DND-41 (cell line): ENCODE results near the gene OGFOD2.

Source experiments
- ATAC-seq: fragments of 200-7000 bp; cut with Tn5 transposase; 3 replicates; pipeline ENCODE4 v1.9.1; 2021; ENCODE audit warnings: low read depth; ENCODE audit not compliant: insufficient read depth
- DNase-seq: peaks from one replicate; pipeline ENCODE4 v3.0.0-alpha.2; 2020
- H2AFZ ChIP-seq: 2 replicates; pipeline ENCODE4 v1.6.0; 2012; ENCODE audit warnings: low read depth, low read length
- H3K27ac ChIP-seq: 2 replicates; pipeline ENCODE4 v1.5.1; 2012; ENCODE audit warnings: low read length, inconsistent platforms
- H3K27me3 ChIP-seq: fragments of 200-600 bp; sonication (generic); 2 replicates; pipeline ENCODE4 v1.6.0; 2012; ENCODE audit warnings: low read length, mild to moderate bottlenecking, inconsistent platforms; ENCODE audit not compliant: insufficient read depth, poor library complexity
- H3K36me3 ChIP-seq: 2 replicates; pipeline ENCODE4 v1.5.1; 2012; ENCODE audit warnings: low read length, inconsistent platforms; ENCODE audit not compliant: insufficient read depth
- H3K4me1 ChIP-seq: 2 replicates; pipeline ENCODE4 v1.5.1; 2012; ENCODE audit warnings: mild to moderate bottlenecking, low read length; ENCODE audit not compliant: insufficient read depth
- H3K4me2 ChIP-seq: 2 replicates; pipeline ENCODE4 v1.6.0; 2012; ENCODE audit warnings: mild to moderate bottlenecking, moderate library complexity, low read length, inconsistent platforms; ENCODE audit not compliant: insufficient read depth
- H3K4me3 ChIP-seq, 2 experiments: fragments of 200-600 bp in 1 of 2; shearing (Covaris generic) in 1 of 2; 2 replicates each; pipeline ENCODE4 v1.5.1; 2012 to 2016; ENCODE audit warnings: inconsistent platforms in 2 of 2, low read length in 2 of 2, mild to moderate bottlenecking in 2 of 2, low read depth in 1 of 2, moderate library complexity in 1 of 2
- H3K79me2 ChIP-seq: 2 replicates; pipeline ENCODE4 v1.6.0; 2012; ENCODE audit warnings: low read length, inconsistent platforms; ENCODE audit not compliant: insufficient read depth
- H3K9ac ChIP-seq: 2 replicates; pipeline ENCODE4 v1.6.0; 2012; ENCODE audit warnings: low read depth, mild to moderate bottlenecking, inconsistent platforms, low read length, moderate library complexity
- H3K9me3 ChIP-seq: 2 replicates; pipeline ENCODE4 v1.5.1; 2012; ENCODE audit warnings: low read length, moderate library complexity, mild to moderate bottlenecking, inconsistent platforms; ENCODE audit not compliant: insufficient read depth, severe bottlenecking
- H4K20me1 ChIP-seq: 2 replicates; pipeline ENCODE4 v1.6.0; 2012; ENCODE audit warnings: low read length; ENCODE audit not compliant: insufficient read depth
- CTCF ChIP-seq: IDR thresholded peaks from 2 replicates; pipeline ENCODE4 v1.5.1; 2012; ENCODE audit warnings: borderline replicate concordance, low read length, moderate library complexity, mild to moderate bottlenecking; ENCODE audit not compliant: poor library complexity, severe bottlenecking; ENCODE audit errors: extremely low read depth
- EZH2 ChIP-seq: IDR thresholded peaks from 3 replicates; pipeline ENCODE4 v1.6.1; 2012; ENCODE audit warnings: borderline replicate concordance, low read depth, mild to moderate bottlenecking, moderate library complexity, low read length, inconsistent platforms; ENCODE audit not compliant: severe bottlenecking

OGFOD2 gene

GRCh38 chr12:123024819-123025391 lies 49.9 kb downstream of the OGFOD2 start:
- Histone ChIP-seq H3K36me3 (no peaks in the 10 kb centered on the region), H3K4me3 (no peak overlapping the region), H4K20me1 (no peaks in the 10 kb centered on the region; the same call in 1 of the 2 replicates), H3K9me3 (no peaks in the 10 kb centered on the region), H3K4me2 (no peak overlapping the region), H3K79me2 (no peaks in the 10 kb centered on the region), H3K4me1 (no peaks in the 10 kb centered on the region), H2AFZ (no peak overlapping the region), H3K27me3 (no peaks in the 10 kb centered on the region), H3K27ac (no peak overlapping the region), H3K9ac (no peak overlapping the region)
- no peak for TF ChIP-seq CTCF
- no peak for TF ChIP-seq EZH2
- ATAC-seq (no peak), DNase-seq (no peak)

DNA sequence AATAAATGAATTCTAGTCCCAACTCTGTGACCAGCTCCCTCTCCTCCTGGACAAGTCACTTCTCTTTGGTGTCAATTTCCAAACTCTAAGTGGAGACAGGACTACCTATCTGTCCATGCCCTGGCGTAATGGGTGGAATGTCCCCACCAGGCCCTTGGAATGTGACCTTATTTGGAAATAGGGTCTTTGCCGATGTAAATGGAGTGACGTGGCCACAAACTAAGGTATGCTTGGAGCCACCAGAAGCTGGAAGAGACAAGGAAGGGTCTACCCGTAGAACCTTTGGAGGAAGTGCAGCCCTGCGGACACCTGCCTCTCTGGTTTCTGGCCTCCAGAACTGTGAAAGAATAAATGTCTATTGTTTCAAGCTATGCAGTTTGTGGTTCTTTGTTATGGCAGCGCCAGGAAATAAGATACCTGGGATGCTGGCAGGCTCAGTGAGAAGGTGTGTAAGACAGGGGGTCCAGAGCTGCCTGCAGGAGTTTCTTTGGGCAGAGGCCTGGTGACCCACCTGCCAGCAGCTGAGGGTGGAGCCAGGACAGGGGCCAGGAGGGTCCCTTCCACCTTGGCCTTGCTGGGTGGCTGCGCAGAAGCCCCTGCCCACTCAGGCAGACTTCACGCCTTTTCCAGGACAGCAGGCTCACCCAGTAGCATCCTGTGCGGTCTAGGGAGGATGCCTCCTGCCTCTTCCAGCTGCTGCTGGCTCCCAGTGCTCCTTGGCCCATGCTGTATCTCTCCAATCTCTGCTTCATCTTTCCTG lies 51.2 kb downstream of the OGFOD2 start:
- no peak overlapping the region for H2AFZ ChIP-seq
- TF ChIP-seq EZH2, result no peak
- TF ChIP-seq CTCF, result no peak
- H3K27ac ChIP-seq, result no peak overlapping the region
- H3K9me3 ChIP-seq, result no peaks in the 10 kb centered on the region
- DNase-seq (no peak), ATAC-seq (no peak)
- no peaks in the 10 kb centered on the region for H3K36me3 ChIP-seq
- H3K79me2 ChIP-seq, result no peaks in the 10 kb centered on the region
- H4K20me1 ChIP-seq, result no peaks in the 10 kb centered on the region; the same call in 1 of the 2 replicates
- no peak overlapping the region for H3K9ac ChIP-seq
- H3K4me3 ChIP-seq, result no peak overlapping the region
- no peak overlapping the region for H3K4me2 ChIP-seq
- no peaks in the 10 kb centered on the region for H3K27me3 ChIP-seq
- H3K4me1 ChIP-seq, result no peaks in the 10 kb centered on the region

DNA sequence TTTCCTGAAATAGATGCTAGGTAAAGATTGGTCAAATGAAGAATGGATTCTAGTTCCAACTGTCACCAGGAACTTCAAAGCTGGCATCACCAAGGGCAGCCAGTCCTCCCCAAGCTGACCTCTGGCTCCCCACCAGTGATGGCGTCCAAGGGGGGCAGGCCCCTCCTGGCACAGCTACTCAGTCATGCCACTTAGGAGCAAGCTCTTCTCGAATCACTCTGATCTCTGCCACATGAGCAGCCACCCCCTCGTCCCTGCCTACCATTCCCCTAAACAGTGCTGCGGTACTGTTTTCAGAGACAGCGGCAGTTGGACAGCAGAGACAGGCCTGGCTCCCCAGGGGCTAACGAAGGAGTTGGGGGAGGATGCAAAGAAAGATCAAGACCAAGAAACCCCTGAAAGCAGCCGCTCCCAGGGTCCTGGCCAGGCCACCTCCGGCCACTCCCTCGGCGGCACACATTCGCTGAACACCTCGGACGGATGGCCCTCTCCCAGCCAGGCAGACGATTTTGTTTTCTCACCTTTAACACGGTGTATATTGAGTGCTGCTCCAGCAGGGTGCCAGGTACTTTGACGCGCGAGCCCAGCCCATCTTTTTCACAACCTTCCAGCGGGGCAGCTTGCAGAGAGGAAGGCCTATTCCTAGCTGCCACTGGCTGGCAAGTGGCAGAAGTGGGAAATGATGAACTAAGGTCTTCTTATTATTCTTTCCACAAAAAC lies 52.8 kb downstream of the OGFOD2 start:
- Histone ChIP-seq H2AFZ (no peak overlapping the region), H3K4me2 (no peak overlapping the region), H3K27me3 (no peaks in the 10 kb centered on the region), H3K4me3 (no peak overlapping the region), H3K4me1 (no peaks in the 10 kb centered on the region), H4K20me1 (no peaks in the 10 kb centered on the region), H3K9ac (no peak overlapping the region), H3K79me2 (no peaks in the 10 kb centered on the region), H3K36me3 (no peaks in the 10 kb centered on the region), H3K27ac (no peak overlapping the region), H3K9me3 (no peaks in the 10 kb centered on the region)
- no peak for DNase-seq
- no peak for ATAC-seq
- TF ChIP-seq CTCF, result no peak
- no peak for TF ChIP-seq EZH2
